HG02759 (cell line): ENCODE results near the gene FNDC11.
"Not testable (repeated sequence)": the region's sequence is repeated elsewhere in the genome, so short reads cannot be mapped to it uniquely, and the experiment has no call there.

Experiments
- ATAC-seq: cut with Tn5 transposase; IDR thresholded peaks from one replicate; pipeline ENCODE4 v1.9.1; 2021; ENCODE audit warnings: mild to moderate bottlenecking, moderate library complexity; ENCODE audit not compliant: unreplicated experiment

Gene FNDC11

DNA sequence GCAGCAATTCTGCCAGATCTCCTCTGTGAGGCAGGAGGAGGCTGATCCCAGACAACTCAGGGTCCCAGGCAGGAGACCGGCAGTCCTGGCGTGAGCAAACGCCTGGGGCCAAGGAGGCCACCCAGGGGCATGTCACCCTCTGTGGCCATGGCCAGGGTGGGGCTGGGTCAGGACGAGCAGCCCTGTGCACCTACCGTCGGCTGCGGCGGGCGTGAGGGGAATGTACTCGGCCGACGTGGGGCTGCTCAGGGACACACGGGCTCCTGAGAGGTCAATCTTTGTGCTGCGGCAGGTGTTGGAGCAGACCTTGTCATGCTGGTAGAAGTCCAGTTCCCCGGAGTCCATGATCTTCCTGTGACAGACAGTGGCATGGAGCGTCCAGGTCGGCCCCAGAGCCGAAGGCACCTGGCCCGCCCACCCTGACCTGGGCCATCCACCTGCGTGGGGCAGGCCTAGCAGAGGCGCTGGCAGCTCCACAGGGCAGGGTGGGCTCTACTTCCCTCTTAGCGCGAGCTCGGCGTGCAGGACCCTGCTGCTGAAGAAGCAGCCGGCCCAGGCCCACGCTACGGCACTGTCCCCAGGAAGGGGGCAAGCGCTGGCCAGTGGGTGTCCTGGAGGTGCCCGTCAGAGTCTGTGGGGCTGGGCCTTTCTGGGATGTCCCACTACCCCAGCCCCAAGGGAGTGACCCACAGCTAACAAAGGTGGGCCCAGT lies 41.6 kb downstream of the FNDC11 start:
- ATAC-seq, result no peak

- ATAC-seq, result no peak
Observed at GRCh38 chr20:63596423-63596822, 42.5 kb downstream of the FNDC11 start.

DNA sequence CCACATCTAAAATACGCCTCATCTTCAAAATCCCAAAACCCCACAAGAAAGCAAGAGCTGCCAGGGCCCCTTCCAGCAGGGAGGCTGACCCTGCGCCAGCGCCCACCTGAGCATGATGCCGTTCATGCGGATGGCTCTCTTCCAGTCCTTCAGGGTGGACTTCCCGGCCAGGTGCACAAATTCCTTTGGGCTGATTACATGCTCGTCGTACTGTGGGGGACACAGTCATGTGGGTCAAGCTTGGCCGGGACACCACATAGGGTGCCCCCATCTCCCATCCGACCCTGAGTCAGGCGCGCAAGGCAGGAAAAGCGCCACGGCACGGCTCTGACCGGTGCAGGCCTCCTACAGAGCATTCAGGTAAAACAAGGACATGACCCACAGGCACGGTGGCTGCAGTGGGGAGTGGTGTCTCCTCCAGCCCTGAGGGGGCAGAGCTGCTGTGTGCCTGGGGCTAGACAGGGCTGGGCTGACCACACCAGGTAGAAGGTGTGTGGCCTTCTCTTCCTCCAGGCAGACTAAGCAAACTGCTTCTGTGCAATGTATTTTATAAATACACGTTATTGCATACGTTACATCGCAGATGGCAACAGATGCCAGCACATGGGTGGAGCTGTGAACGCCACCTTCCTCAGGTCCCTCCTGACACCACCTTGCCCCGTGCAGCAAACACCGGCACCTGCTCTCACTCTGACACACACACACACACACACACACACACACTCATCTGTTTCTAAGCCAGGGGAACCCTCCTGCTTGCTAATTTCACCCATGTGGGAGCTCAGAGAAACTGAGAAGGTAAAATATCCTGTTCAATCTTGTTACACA lies 43.9 kb downstream of the FNDC11 start:
- no peak for ATAC-seq

- no peak for ATAC-seq
Observed at GRCh38 chr20:63598479-63599395, 44.8 kb downstream of the FNDC11 start.

GRCh38 chr20:63599396-63600050 lies 45.6 kb downstream of the FNDC11 start:
- ATAC-seq, result no peak

DNA sequence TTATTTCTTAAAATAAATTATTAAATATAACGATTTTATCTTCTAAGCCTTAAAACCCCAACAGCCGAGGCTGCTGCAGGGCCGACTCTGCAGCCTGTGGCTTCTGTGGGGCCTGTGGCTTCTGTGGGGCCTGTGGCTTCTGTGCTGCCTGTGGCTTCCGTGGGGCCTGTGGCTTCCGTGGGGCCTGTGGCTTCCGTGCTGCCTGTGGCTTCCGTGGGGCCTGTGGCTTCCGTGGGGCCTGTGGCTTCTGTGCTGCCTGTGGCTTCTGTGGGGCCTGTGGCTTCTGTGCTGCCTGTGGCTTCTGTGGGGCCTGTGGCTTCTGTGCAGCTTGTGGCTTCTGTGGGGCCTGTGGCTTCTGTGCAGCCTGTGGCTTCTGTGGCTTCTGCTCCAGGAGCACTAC lies 47.7 kb downstream of the FNDC11 start:
- not testable (repeated sequence) for ATAC-seq

- ATAC-seq, result no peak
Observed at GRCh38 chr20:63602321-63602720, 48.4 kb downstream of the FNDC11 start.
